Brain microvascular endothelial cell (primary cell): ENCODE measurements around the gene GPR119.

Experiments
- DNase-seq: peaks from one replicate; pipeline ENCODE4 v3.0.0-alpha.2; 2020
- H3K27ac ChIP-seq: fragments of 250-450 bp; sonication (Bioruptor Pico); 2 replicates; pipeline ENCODE4 v1.5.1; 2020; ENCODE audit warnings: mild to moderate bottlenecking, moderate library complexity
- H3K27me3 ChIP-seq: fragments of 250-450 bp; sonication (Bioruptor Pico); replicated peaks from 2 replicates; pipeline ENCODE4 v1.5.1; 2020; ENCODE audit warnings: mild to moderate bottlenecking
- H3K36me3 ChIP-seq: fragments of 250-450 bp; sonication (Bioruptor Pico); replicated peaks from 2 replicates; pipeline ENCODE4 v1.5.1; 2020; ENCODE audit warnings: mild to moderate bottlenecking
- H3K4me3 ChIP-seq: 2 replicates; pipeline ENCODE4 v1.5.1; 2011; ENCODE audit warnings: low read depth, mild to moderate bottlenecking, control low read depth, low read length, moderate library complexity
- in situ Hi-C: cut with HindIII; loops from 2 replicates; pipeline ENCODE4 v1.10.0; 2017; ENCODE audit warnings: low sequenced_read_pairs, low pct_ligation_motif_present
- TF ChIP-seq, protein P1 (sequence below): IDR thresholded peaks from 2 replicates; pipeline ENCODE4 v1.5.1; 2011; ENCODE audit warnings: low read depth, mild to moderate bottlenecking, moderate library complexity, low read length, control low read depth, inconsistent platforms; ENCODE audit errors: missing control alignments

Gene GPR119

DNA sequence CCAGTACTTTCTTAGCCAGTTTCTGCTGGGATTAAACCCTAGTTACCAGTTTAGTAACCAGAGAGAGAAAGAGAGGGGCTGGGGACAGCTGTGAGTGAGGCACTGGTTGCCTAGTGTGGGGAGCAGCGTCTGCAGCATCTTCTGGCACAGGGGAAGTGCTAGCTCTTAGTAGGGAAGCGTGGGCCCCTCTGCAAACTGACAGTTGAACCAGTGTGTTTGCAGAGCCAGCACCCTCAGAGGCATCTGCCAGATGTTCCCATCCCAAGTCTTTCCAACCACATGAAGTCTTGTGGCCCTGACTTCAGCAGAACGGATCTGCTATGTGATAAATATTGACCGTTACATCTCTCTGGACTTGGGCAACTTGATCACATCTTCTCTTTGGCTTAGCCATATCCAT, 31.3 kb upstream of the GPR119 start:
- in situ Hi-C loops = no loop called here
- no peak for DNase-seq
- H3K36me3 ChIP-seq = no peaks in the 10 kb centered on the region
- H3K4me3 ChIP-seq = no peak overlapping the region
- TF ChIP-seq, protein P1, sequence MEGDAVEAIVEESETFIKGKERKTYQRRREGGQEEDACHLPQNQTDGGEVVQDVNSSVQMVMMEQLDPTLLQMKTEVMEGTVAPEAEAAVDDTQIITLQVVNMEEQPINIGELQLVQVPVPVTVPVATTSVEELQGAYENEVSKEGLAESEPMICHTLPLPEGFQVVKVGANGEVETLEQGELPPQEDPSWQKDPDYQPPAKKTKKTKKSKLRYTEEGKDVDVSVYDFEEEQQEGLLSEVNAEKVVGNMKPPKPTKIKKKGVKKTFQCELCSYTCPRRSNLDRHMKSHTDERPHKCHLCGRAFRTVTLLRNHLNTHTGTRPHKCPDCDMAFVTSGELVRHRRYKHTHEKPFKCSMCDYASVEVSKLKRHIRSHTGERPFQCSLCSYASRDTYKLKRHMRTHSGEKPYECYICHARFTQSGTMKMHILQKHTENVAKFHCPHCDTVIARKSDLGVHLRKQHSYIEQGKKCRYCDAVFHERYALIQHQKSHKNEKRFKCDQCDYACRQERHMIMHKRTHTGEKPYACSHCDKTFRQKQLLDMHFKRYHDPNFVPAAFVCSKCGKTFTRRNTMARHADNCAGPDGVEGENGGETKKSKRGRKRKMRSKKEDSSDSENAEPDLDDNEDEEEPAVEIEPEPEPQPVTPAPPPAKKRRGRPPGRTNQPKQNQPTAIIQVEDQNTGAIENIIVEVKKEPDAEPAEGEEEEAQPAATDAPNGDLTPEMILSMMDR = no peak
- H3K27me3 ChIP-seq = no peaks in the 10 kb centered on the region
- no peak overlapping the region for H3K27ac ChIP-seq

DNA sequence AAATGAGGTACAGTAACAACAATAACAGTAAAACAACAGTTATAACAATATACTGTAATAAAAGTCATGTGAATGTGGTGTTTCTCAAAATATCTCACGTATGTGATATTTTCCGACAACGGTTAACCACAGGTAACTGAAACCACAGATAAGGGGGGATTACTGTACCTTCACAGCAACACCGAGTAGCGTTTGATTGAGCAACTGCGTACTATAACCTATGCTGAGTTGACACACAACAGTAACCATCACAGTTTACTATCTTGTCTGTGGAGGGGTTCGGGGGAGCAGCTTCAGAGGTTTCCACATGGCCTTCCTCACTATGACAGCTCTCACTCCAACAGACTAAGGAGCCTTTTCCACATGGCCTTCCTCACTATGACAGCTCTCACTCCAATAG, 29.7 kb upstream of the GPR119 start:
- in situ Hi-C loops = no loop called here
- Histone ChIP-seq H3K4me3 (no peak overlapping the region), H3K27me3 (no peaks in the 10 kb centered on the region), H3K36me3 (no peaks in the 10 kb centered on the region), H3K27ac (no peak overlapping the region)
- TF ChIP-seq, protein P1 = no peak
- no peak for DNase-seq

DNA sequence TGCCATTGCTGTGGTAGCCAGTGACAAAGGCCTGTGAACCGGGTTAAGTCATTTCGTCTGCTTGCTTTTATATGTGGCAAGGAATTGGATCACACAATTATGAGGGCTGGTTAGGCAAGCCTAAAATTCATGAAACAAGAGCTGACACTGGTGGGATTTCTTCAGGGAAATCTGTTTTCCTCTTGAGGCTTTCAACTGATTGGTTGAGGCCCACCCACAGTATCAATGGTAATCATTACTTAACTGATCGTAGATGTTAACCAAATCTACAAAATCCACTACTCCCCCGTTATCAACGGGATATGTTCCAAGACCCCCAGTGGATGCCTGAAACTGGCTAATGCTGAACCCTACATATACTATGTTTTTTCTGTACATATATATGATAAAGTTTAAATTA, 29.3 kb upstream of the GPR119 start:
- no peaks in the 10 kb centered on the region for H3K36me3 ChIP-seq
- DNase-seq = no peak
- H3K27ac ChIP-seq = no peak overlapping the region
- H3K27me3 ChIP-seq = no peaks in the 10 kb centered on the region
- TF ChIP-seq, protein P1 = no peak
- in situ Hi-C loops = no loop called here
- H3K4me3 ChIP-seq = no peak overlapping the region

DNA sequence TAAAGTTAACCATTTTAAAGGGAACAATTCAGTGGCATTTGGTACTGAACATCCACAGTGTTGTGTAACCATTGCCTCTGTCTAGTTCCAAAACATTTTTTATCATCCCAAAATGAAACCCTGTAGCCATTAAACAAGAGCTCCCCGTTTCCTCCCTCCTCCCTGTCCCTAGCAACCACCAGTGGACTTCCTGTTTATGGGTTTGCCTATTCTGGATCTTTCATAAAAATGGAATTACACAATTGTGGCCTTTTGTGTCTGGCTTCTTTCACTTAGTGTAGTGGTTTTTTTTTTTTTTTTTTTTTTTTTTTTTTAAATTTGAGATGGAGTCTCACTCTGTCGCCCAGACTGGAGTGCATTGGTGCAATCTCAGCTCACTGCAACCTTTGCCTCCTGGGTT, 27.9 kb upstream of the GPR119 start:
- Histone ChIP-seq H3K27me3 (no peaks in the 10 kb centered on the region), H3K4me3 (no peak overlapping the region), H3K27ac (no peak overlapping the region), H3K36me3 (no peaks in the 10 kb centered on the region)
- in situ Hi-C loops = no loop called here
- TF ChIP-seq, protein P1 = no peak
- no peak for DNase-seq

DNA sequence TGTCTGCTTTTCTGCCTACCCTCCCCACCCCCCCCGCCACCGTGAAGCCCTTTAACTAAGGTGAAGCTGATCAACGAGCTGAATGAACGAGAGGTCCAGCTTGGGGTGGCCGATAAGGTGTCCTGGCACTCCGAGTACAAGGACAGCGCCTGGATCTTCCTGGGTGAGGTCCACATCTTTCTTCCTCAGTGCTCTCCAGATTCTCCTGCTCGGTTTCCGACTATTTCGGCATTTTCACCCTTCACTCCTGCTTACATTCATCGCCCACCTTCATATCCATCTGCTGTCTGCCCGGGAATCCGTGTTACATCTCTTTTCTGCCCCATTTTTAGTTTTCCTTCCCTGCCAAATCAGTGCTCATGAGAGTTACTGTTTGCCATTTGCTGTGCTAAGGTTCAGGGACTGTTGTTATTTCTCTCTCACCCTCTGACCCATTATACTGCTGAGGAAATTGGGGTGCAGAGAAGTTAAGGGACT, 16.8 kb upstream of the GPR119 start:
- no peaks in the 10 kb centered on the region for H3K36me3 ChIP-seq
- DNase-seq = no peak
- in situ Hi-C loops = no loop called here
- H3K27me3 ChIP-seq = no peaks in the 10 kb centered on the region
- TF ChIP-seq, protein P1 = no peak
- peak overlapping the region; percentile 79 for H3K4me3 ChIP-seq
- no peak overlapping the region for H3K27ac ChIP-seq
